HepG2 (cell line): ENCODE data around the gene PROX1. TPM values are rescaled to one million over a fixed set of nuclear protein-coding genes. Genes with fewer than 3 reads are reported as not detected.

Source experiments
- ATAC-seq: fragments of 200-7000 bp; cut with Tn5 transposase; 3 replicates; pipeline ENCODE4 v1.9.1; 2020; ENCODE audit warnings: mild to moderate bottlenecking, moderate library complexity
- BruUV-seq: library from RNA; stranded (reverse); fragments of 400-500 nt; replicated peaks from 2 replicates; lab custom pipeline; 2021; lab: Mats Ljungman, UMichigan
- CTCF ChIA-PET: fragments of 300-600 bp; formaldehyde crosslinking; extraction: SDS; loops from one replicate; lab custom pipeline; 2021; ENCODE audit warnings: low total read pairs, inconsistent platforms, low intra/inter-chr PET ratio; lab: Yijun Ruan, JAX
- POLR2A ChIA-PET: fragments of 350-600 bp; sonication (Branson Sonifier 250); formaldehyde crosslinking; loops from one replicate; lab custom pipeline; 2020; ENCODE audit warnings: antibody characterized with exemption, inconsistent platforms; lab: Yijun Ruan, JAX
- DNase-seq: peaks from one replicate; pipeline ENCODE4 v3.0.0-alpha.2; 2015; ENCODE audit warnings: low spot score
- FAIRE-seq: peaks from 3 replicates; lab custom pipeline; 2011; peaks lifted over from hg19 to GRCh38; lab: Jason Lieb, UNC
- H2AFZ ChIP-seq: one replicate; pipeline ENCODE4 v1.6.1; 2011; ENCODE audit warnings: low read length, inconsistent platforms
- H3K27ac ChIP-seq: fragments of 300-600 bp; 3 replicates; pipeline ENCODE4 v1.8.0; 2011; ENCODE audit warnings: mixed run types, mild to moderate bottlenecking, mixed read lengths, low read length, inconsistent platforms; ENCODE audit not compliant: insufficient read depth; ENCODE audit errors: extremely low read length
- H3K27me3 ChIP-seq, 2 experiments: fragments of 200-600 bp in 1 of 2; 2 replicates in 1 of 2; 3 replicates in 1 of 2; pipeline versions ENCODE4 v1.6.0 to v1.8.0; 2011; ENCODE audit warnings: low read length in 2 of 2, mild to moderate bottlenecking in 2 of 2, moderate library complexity in 2 of 2, inconsistent platforms in 1 of 2; ENCODE audit not compliant: insufficient read depth in 2 of 2, control insufficient read depth in 1 of 2
- H3K36me3 ChIP-seq, 2 experiments: fragments of 200-600 bp in 1 of 2; replicated peaks in 1 of 2; 2 replicates in 1 of 2; 3 replicates in 1 of 2; pipeline versions ENCODE4 v1.5.1 to v1.8.0; 2011; ENCODE audit warnings: low read length in 2 of 2, inconsistent platforms in 1 of 2; ENCODE audit not compliant: insufficient read depth in 2 of 2, control insufficient read depth in 1 of 2
- H3K4me1 ChIP-seq: 2 replicates; pipeline ENCODE4 v1.5.1; 2012; ENCODE audit warnings: low read length, inconsistent platforms; ENCODE audit not compliant: insufficient read depth
- H3K4me2 ChIP-seq: 2 replicates; pipeline ENCODE4 v1.6.0; 2011; ENCODE audit warnings: low read depth, low read length, inconsistent platforms
- H3K4me3 ChIP-seq, 3 experiments: fragments of 200-600 bp in 1 of 3; sonication (generic), shearing (Covaris generic) in 1 of 3; replicated peaks in 1 of 3; 2 replicates each; pipeline ENCODE4 v1.5.1; 2011 to 2016; ENCODE audit warnings: low read length in 3 of 3, inconsistent platforms in 2 of 3, low read depth in 2 of 3, mild to moderate bottlenecking in 2 of 3, control low read depth in 1 of 3, mixed read lengths in 1 of 3; ENCODE audit not compliant: insufficient read depth in 1 of 3
- H3K79me2 ChIP-seq: one replicate; pipeline ENCODE4 v1.6.1; 2011; ENCODE audit warnings: low read length, inconsistent platforms; ENCODE audit not compliant: insufficient read depth
- H3K9ac ChIP-seq: 2 replicates; pipeline ENCODE4 v1.6.0; 2011; ENCODE audit warnings: mild to moderate bottlenecking, low read depth, low read length, inconsistent platforms; ENCODE audit not compliant: insufficient read depth
- H3K9me3 ChIP-seq: 2 replicates; pipeline ENCODE4 v1.5.1; 2012; ENCODE audit warnings: mild to moderate bottlenecking, low read length
- H4K20me1 ChIP-seq: 2 replicates; pipeline ENCODE4 v1.6.0; 2011; ENCODE audit warnings: inconsistent platforms, mild to moderate bottlenecking, low read length, moderate library complexity; ENCODE audit not compliant: insufficient read depth
- CREB1 ChIP-seq, 2 experiments: fragments of 450-650 bp in 1 of 2; IDR thresholded peaks; 2 replicates each; pipeline ENCODE4 v1.6.1; 2016 to 2017; ENCODE audit warnings: control low read depth in 1 of 2, mild to moderate bottlenecking in 1 of 2, missing compliant biosample characterization in 1 of 2, missing genetic modification characterization in 1 of 2
- HOXD1 ChIP-seq: sonication (generic); formaldehyde crosslinking; IDR thresholded peaks from 2 replicates; pipeline ENCODE4 v1.5.0; 2020; ENCODE audit warnings: missing genetic modification reagents
- MAFF ChIP-seq: IDR thresholded peaks from 2 replicates; pipeline ENCODE4 v1.6.1; 2011; ENCODE audit warnings: low read depth, low read length, improper control_type of control experiment
- MAFK ChIP-seq, 2 experiments: IDR thresholded peaks in 1 of 2; conservative IDR thresholded peaks in 1 of 2; 2 replicates each; pipeline ENCODE4 v1.6.1; 2011; ENCODE audit warnings: improper control_type of control experiment in 2 of 2, low read length in 2 of 2
- PRDM15 ChIP-seq: sonication (generic); formaldehyde crosslinking; IDR thresholded peaks from 2 replicates; pipeline ENCODE4 v1.4.0; 2020; ENCODE audit warnings: missing genetic modification reagents
- SP1 ChIP-seq, 2 experiments: fragments of 450-650 bp in 1 of 2; sonication (generic) in 1 of 2; formaldehyde crosslinking in 1 of 2; IDR thresholded peaks; 2 replicates each; pipeline versions ENCODE4 v1.4.0 to v1.6.1; 2016 to 2020; ENCODE audit warnings: missing genetic modification reagents in 1 of 2
- ZBTB44 ChIP-seq: sonication (generic); formaldehyde crosslinking; IDR thresholded peaks from 2 replicates; pipeline ENCODE4 v1.4.0; 2020; ENCODE audit warnings: missing genetic modification reagents
- ZBTB7A ChIP-seq: sonication (generic); formaldehyde crosslinking; IDR thresholded peaks from 2 replicates; pipeline ENCODE4 v1.8.0; 2022; ENCODE audit warnings: mild to moderate bottlenecking, missing genetic modification reagents
- WGBS: methylation state at CpG from one replicate; pipeline ENCODE4 v1.1.6; 2017; ENCODE audit warnings: low lambda C conversion rate; 5-methylcytosine and 5-hydroxymethylcytosine counted together
- in situ Hi-C: cut with HindIII; loops from 2 replicates; pipeline ENCODE4 v1.10.0; 2017; ENCODE audit warnings: low pct_unique_long_range_greater_than_20kb; ENCODE audit not compliant: extremely low pct_ligation_motif_present
- intact Hi-C: fragments of 100-400 bp; cut with micrococcal nuclease; formaldehyde crosslinking; loops from one replicate; pipeline ENCODE4 v1.10.0; 2022; ENCODE audit not compliant: unreplicated experiment
- polyA plus RNA-seq, 8 experiments: library from polyadenylated mRNA; depleted of rRNA in 3 of 8; stranded (reverse) in 7 of 8; unstranded in 1 of 8; fragments of >200 nt; fragmentation: Illumina TruSeq in 4 of 8; extraction: Trizol in 4 of 8; gene quantifications; 2 replicates each; pipeline versions ENCODE4 v1.2.1 to v1.2.3, GENCODE V29; 2011 to 2016; ENCODE audit warnings: low read depth in 4 of 8, missing spikeins in 1 of 8, mixed read lengths in 1 of 8; ENCODE audit not compliant: insufficient read depth in 1 of 8
- total RNA-seq, 5 experiments: library from RNA; depleted of rRNA; stranded (reverse); fragments of >200 nt; fragmentation: Illumina TruSeq; extraction: Trizol; gene quantifications; 2 replicates each; pipeline ENCODE4 v1.2.3, GENCODE V29; 2016; ENCODE audit warnings: low read depth in 1 of 5

Gene PROX1
- total and polyA plus RNA-seq, 2 of the 13 experiments (the other 11 are each of a cell fraction or from before 2014, with no cell fraction given): 12.3 to 30.2 TPM

GRCh38 chr1:214072426-214073157 lies 84.8 kb downstream of the PROX1 start:
- Histone ChIP-seq H3K4me1 (peaks cover 50% of the 10 kb centered on the region), H3K27me3 (no peaks in the 10 kb centered on the region), H4K20me1 (no peaks in the 10 kb centered on the region), H3K9ac (no peak overlapping the region), H3K36me3 (no peaks in the 10 kb centered on the region), H3K4me2 (no peak overlapping the region), H3K4me3 (no peak overlapping the region), H2AFZ (no peak overlapping the region), H3K79me2 (no peaks in the 10 kb centered on the region), H3K27ac (no peak overlapping the region), H3K9me3 (no peaks in the 10 kb centered on the region)
- ChIA-PET CTCF (no interaction called here), POLR2A (no interaction called here)
- in situ Hi-C loops: no loop called here
- ATAC-seq: no peak
- intact Hi-C loops: no loop called here
- no peak for TF ChIP-seq SP1 (IDR thresholded peaks at IDR 0.05)
- TF ChIP-seq SP1 (CRISPR knock-in tag; IDR thresholded peaks at IDR 0.05): no peak
- peak; percentile 90 to 92 for TF ChIP-seq MAFK (conservative IDR thresholded peaks at IDR 0.05 in 1 of 2, IDR thresholded peaks at IDR 0.05 in 1 of 2; ENCODE audit: low read length in 2 of 2)
- TF ChIP-seq HOXD1: no peak
- no peak for TF ChIP-seq PRDM15 (CRISPR knock-in tag)
- TF ChIP-seq ZBTB44 (CRISPR knock-in tag): no peak
- TF ChIP-seq MAFF: peak; percentile 87
- TF ChIP-seq ZBTB7A (CRISPR knock-in tag): no peak
- TF ChIP-seq CREB1 (IDR thresholded peaks at IDR 0.05): no peak
- no peak for TF ChIP-seq CREB1 (CRISPR knock-in tag; IDR thresholded peaks at IDR 0.05)
- 88% methylated on average over 10 of the region's 10 CpGs for WGBS
- BruUV-seq: no TSS peak
- no peak for DNase-seq
- no peak for FAIRE-seq
